Chondrocyte (in vitro differentiated cells): ENCODE data around the gene PPP2R2D. TPM values are rescaled to one million over a fixed set of nuclear protein-coding genes. Genes with fewer than 3 reads are reported as not detected.

Experiments
- DNase-seq: peaks from one replicate; pipeline ENCODE4 v3.0.0; 2021; ENCODE audit warnings: mixed read lengths, low spot score
- H3K27ac Mint-ChIP-seq: one replicate; pipeline ENCODE4 v1.8.0; 2021; ENCODE audit warnings: mild to moderate bottlenecking, moderate library complexity, mixed read lengths; ENCODE audit not compliant: unreplicated experiment
- H3K27me3 Mint-ChIP-seq: 2 replicates; pipeline ENCODE4 v1.8.0; 2021; ENCODE audit warnings: low read depth, mixed read lengths
- H3K36me3 Mint-ChIP-seq: 2 replicates; pipeline ENCODE4 v1.8.0; 2021; ENCODE audit warnings: low read depth, mixed read lengths
- H3K4me1 Mint-ChIP-seq: 2 replicates; pipeline ENCODE4 v1.8.0; 2021; ENCODE audit warnings: low read depth, mild to moderate bottlenecking, mixed read lengths
- H3K4me3 Mint-ChIP-seq: one replicate; pipeline ENCODE4 v1.8.0; 2021; ENCODE audit warnings: mild to moderate bottlenecking, moderate library complexity, mixed read lengths; ENCODE audit not compliant: unreplicated experiment
- H3K9me3 Mint-ChIP-seq: 2 replicates; pipeline ENCODE4 v1.8.0; 2021; ENCODE audit warnings: low read depth, mixed read lengths
- total RNA-seq: library from RNA; stranded (reverse); gene quantifications from 3 replicates; pipeline ENCODE4 v1.2.1, GENCODE V29; 2021
- TF ChIP-seq, protein P1 (sequence below): fragments of 200-600 bp; sonication (generic); IDR thresholded peaks from 2 replicates; pipeline ENCODE4 v1.5.0; 2021; ENCODE audit warnings: antibody characterized with exemption, mild to moderate bottlenecking, moderate library complexity

The PPP2R2D gene
- total RNA-seq, 1 donor from 2014 or later: 24.3 TPM

GRCh38 chr10:131920151-131920550 is 19.3 kb downstream of the PPP2R2D start:
- peaks cover 3% of the 10 kb centered on the region for H3K9me3 Mint-ChIP-seq
- no peak for DNase-seq
- H3K27ac Mint-ChIP-seq: no peak overlapping the region
- H3K27me3 Mint-ChIP-seq: no peaks in the 10 kb centered on the region
- no peak overlapping the region for H3K4me3 Mint-ChIP-seq
- TF ChIP-seq, protein P1, sequence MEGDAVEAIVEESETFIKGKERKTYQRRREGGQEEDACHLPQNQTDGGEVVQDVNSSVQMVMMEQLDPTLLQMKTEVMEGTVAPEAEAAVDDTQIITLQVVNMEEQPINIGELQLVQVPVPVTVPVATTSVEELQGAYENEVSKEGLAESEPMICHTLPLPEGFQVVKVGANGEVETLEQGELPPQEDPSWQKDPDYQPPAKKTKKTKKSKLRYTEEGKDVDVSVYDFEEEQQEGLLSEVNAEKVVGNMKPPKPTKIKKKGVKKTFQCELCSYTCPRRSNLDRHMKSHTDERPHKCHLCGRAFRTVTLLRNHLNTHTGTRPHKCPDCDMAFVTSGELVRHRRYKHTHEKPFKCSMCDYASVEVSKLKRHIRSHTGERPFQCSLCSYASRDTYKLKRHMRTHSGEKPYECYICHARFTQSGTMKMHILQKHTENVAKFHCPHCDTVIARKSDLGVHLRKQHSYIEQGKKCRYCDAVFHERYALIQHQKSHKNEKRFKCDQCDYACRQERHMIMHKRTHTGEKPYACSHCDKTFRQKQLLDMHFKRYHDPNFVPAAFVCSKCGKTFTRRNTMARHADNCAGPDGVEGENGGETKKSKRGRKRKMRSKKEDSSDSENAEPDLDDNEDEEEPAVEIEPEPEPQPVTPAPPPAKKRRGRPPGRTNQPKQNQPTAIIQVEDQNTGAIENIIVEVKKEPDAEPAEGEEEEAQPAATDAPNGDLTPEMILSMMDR: no peak
- peaks cover 1% of the 10 kb centered on the region for H3K36me3 Mint-ChIP-seq
- peaks cover 17% of the 10 kb centered on the region for H3K4me1 Mint-ChIP-seq

- H3K27me3 Mint-ChIP-seq: no peaks in the 10 kb centered on the region
- H3K9me3 Mint-ChIP-seq: peaks cover 7% of the 10 kb centered on the region
- H3K27ac Mint-ChIP-seq: no peak overlapping the region
- peaks cover 3% of the 10 kb centered on the region for H3K36me3 Mint-ChIP-seq
- TF ChIP-seq, protein P1: no peak
- no peak for DNase-seq
- peaks cover 17% of the 10 kb centered on the region for H3K4me1 Mint-ChIP-seq
- no peak overlapping the region for H3K4me3 Mint-ChIP-seq
These were observed 19.9 kb downstream of the PPP2R2D start for GRCh38 chr10:131920693-131921092.

DNA sequence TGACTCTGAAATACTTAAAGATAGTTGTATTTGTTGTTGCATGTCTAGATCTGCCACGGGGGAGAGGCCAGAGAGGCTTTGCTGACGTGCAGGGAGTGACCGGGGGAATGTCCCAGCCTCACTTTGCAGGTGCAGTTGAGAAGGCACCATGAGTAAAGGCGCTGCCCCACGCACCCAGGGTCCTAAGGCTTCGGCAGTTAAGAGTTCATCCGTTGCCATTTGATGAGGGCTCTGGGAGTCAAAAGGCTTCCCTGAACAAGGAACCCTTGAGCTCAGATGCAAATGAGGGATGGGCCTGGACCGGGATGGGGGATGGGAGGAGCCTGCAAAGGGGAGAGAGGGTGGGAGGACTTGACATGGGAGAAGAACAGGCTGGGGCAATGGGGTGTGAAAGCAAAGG is 20.4 kb downstream of the PPP2R2D start:
- Mint-ChIP-seq H3K27me3 (no peaks in the 10 kb centered on the region), H3K36me3 (peaks cover 3% of the 10 kb centered on the region)

DNA sequence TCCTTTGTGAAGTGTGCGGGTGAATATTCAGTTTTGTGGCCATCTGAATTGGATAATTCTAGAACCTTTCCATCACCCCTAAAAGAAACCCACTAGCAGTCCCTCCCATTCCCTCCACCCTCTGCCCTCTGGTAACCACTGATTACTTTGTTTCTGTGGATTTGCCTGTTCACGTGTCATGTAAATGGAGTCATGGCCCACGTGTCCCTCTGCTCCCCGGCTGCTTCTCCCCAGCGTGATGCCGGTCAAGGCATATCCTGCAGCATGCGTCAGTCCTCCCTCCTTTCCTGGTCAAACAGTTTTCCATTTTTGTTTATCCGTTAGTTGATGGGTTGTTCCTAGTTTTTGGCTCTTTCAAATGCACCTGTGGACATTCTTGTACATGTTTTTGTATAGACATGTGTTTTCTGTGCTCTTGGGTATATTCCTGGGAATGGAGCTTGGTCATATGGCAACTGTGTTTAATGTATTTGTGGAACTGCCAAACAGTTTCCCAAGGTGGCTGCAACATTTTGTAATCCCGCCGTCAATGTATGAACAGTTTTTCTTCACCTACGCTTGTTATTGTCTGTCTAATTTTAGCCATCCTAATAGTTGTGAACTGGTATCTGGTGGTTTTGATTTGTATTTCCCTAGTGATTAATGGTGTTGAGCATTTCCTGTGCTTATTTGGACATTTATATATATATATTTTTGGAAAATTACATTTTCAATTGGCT is 22.4 kb downstream of the PPP2R2D start:
- Mint-ChIP-seq H3K27me3 (no peaks in the 10 kb centered on the region), H3K36me3 (peaks cover 3% of the 10 kb centered on the region), H3K27ac (peak overlapping the region; percentile 41), H3K4me1 (peaks cover 33% of the 10 kb centered on the region), H3K4me3 (no peak overlapping the region), H3K9me3 (peaks cover 7% of the 10 kb centered on the region)
- TF ChIP-seq, protein P1: no peak
- DNase-seq: no peak

More for the DNA sequence above, 20.4 kb downstream of the PPP2R2D start:
- Mint-ChIP-seq H3K4me1 (peaks cover 17% of the 10 kb centered on the region), H3K27ac (no peak overlapping the region), H3K9me3 (peaks cover 7% of the 10 kb centered on the region), H3K4me3 (no peak overlapping the region)
- TF ChIP-seq, protein P1: no peak
- no peak for DNase-seq

- peaks cover 52% of the 10 kb centered on the region for H3K4me1 Mint-ChIP-seq
- no peak overlapping the region for H3K27ac Mint-ChIP-seq
- no peak for DNase-seq
- peaks cover 7% of the 10 kb centered on the region for H3K9me3 Mint-ChIP-seq
- TF ChIP-seq, protein P1: no peak
- no peaks in the 10 kb centered on the region for H3K27me3 Mint-ChIP-seq
- H3K4me3 Mint-ChIP-seq: no peak overlapping the region
- peaks cover 3% of the 10 kb centered on the region for H3K36me3 Mint-ChIP-seq
These were observed 24.3 kb downstream of the PPP2R2D start for GRCh38 chr10:131925011-131925649.
